Measurements from ENCODE around the gene KCTD8. TPM values are rescaled to one million over a fixed set of nuclear protein-coding genes. Genes with fewer than 3 reads are reported as not detected.

The KCTD8 gene
- total RNA-seq, 2 experiments from 2014 or later, result not detected

DNA sequence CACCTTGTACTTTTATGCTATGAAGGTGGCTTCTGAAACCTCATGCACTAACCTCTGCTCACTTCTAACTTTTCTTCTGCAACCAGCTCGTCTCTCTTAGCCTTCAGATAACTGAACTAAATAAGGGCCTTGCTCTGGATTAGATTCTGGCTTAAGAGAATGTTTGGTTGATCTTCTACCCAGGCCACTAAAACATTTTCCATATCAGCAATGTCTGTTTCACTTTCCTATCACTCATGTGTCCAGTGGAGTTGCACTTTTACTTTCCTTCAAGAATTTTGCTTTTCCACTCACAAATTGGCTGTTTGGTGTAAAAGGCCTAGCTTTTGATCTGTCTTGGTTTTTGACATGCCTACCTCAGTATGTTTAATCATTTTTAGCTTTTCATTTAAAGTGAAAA is 105.8 kb downstream of the KCTD8 start:
- ChIA-PET CTCF (interaction anchor here (1.1 kb wide), 1 partner anchor 9 kb away, joined by 4 read pairs; no protein-coding TSS in a partner anchor), POLR2A (no interaction called here)
- intact Hi-C loops (cut with DNase I, micrococcal nuclease), result no loop called here
- Histone ChIP-seq H3K4me1 (ENCODE audit: insufficient read depth, low read length) (no peaks in the 10 kb centered on the region), H3K36me3 (ENCODE audit: insufficient read depth, low read length) (no peaks in the 10 kb centered on the region), H3K27me3 (ENCODE audit: control insufficient read depth in 1 of 2, insufficient read depth in 2 of 2, low read length in 2 of 2) (no peaks in the 10 kb centered on the region), H3K4me3 (ENCODE audit: low read length) (no peak overlapping the region), H3K9me3 (ENCODE audit: control insufficient read depth in 1 of 2, insufficient read depth in 1 of 2, low read length in 2 of 2) (peaks cover 0 to 5% of the 10 kb centered on the region in 2 experiments), H3K27ac (ENCODE audit: low read depth in 1 of 2, low read length in 2 of 2) (no peak overlapping the region)
- Mint-ChIP-seq H3K4me3 (no peak overlapping the region), H3K27me3 (no peaks in the 10 kb centered on the region), H3K4me1 (ENCODE audit: low read depth) (no peaks in the 10 kb centered on the region), H3K9me3 (peaks cover 5% of the 10 kb centered on the region), H3K27ac (no peak overlapping the region), H3K36me3 (ENCODE audit: low read depth) (no peaks in the 10 kb centered on the region)
- DNase-seq (no peak), ATAC-seq (ENCODE audit: poor library complexity) (no peak)
- TF ChIP-seq CTCF (IDR thresholded peaks at IDR 0.05), result no peak

DNA sequence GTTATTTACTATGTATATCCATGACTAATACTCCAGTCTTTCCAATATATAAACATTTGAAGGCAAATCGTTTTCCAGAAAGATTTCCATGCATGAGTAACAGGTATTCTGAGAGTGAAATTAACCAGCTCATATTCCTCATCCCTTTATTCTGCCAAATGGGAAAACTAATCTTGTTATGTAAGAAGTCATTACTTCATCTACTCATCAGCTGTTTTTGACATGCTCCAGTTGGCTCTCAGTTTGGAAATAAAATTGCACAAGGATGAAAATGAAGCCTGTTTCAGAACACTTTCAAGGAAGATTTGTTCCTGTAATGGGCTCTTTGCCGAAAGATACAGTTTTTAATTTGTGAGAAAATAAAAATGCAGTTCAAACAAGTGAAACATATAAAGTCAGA is 121.9 kb downstream of the KCTD8 start:
- no peak for ATAC-seq (ENCODE audit: poor library complexity)
- no peak for TF ChIP-seq CTCF (IDR thresholded peaks at IDR 0.05)
- H3K4me3 ChIP-seq (ENCODE audit: low read length), result no peak overlapping the region
- H3K27ac ChIP-seq (ENCODE audit: low read depth in 1 of 2, low read length in 2 of 2), result no peak overlapping the region
- peaks cover 5% of the 10 kb centered on the region for H3K9me3 Mint-ChIP-seq
- H3K27me3 Mint-ChIP-seq, result no peaks in the 10 kb centered on the region
- CTCF ChIA-PET, result no interaction called here
- no peaks in the 10 kb centered on the region for H3K36me3 Mint-ChIP-seq (ENCODE audit: low read depth)
- H3K4me1 ChIP-seq (ENCODE audit: insufficient read depth, low read length), result no peaks in the 10 kb centered on the region
- H3K27ac Mint-ChIP-seq, result no peak overlapping the region
- H3K4me1 Mint-ChIP-seq (ENCODE audit: low read depth), result no peaks in the 10 kb centered on the region
- intact Hi-C loops (cut with DNase I, micrococcal nuclease), result no loop called here
- no peaks in the 10 kb centered on the region for H3K36me3 ChIP-seq (ENCODE audit: insufficient read depth, low read length)
- no peak overlapping the region for H3K4me3 Mint-ChIP-seq
- DNase-seq, result no peak
- no peaks in the 10 kb centered on the region for H3K9me3 ChIP-seq (ENCODE audit: control insufficient read depth in 1 of 2, insufficient read depth in 1 of 2, low read length in 2 of 2)
- POLR2A ChIA-PET, result no interaction called here
- no peaks in the 10 kb centered on the region for H3K27me3 ChIP-seq (ENCODE audit: control insufficient read depth in 1 of 2, insufficient read depth in 2 of 2, low read length in 2 of 2)

- Histone ChIP-seq H3K4me1 (ENCODE audit: insufficient read depth, low read length) (no peaks in the 10 kb centered on the region), H3K27me3 (ENCODE audit: control insufficient read depth in 1 of 2, insufficient read depth in 2 of 2, low read length in 2 of 2) (no peaks in the 10 kb centered on the region), H3K9me3 (ENCODE audit: control insufficient read depth in 1 of 2, insufficient read depth in 1 of 2, low read length in 2 of 2) (peaks cover 0 to 3% of the 10 kb centered on the region in 2 experiments), H3K4me3 (ENCODE audit: low read length) (no peak overlapping the region), H3K36me3 (ENCODE audit: insufficient read depth, low read length) (no peaks in the 10 kb centered on the region), H3K27ac (ENCODE audit: low read depth in 1 of 2, low read length in 2 of 2) (no peak overlapping the region)
- no peaks in the 10 kb centered on the region for H3K36me3 Mint-ChIP-seq (ENCODE audit: low read depth)
- no peaks in the 10 kb centered on the region for H3K4me1 Mint-ChIP-seq (ENCODE audit: low read depth)
- ChIA-PET CTCF (interaction anchor here (1.1 kb wide), 1 partner anchor 11 kb away, joined by 3 read pairs; no protein-coding TSS in a partner anchor), POLR2A (no interaction called here)
- no peak overlapping the region for H3K4me3 Mint-ChIP-seq
- no peaks in the 10 kb centered on the region for H3K27me3 Mint-ChIP-seq
- DNase-seq, result no peak
- TF ChIP-seq CTCF (IDR thresholded peaks at IDR 0.05), result no peak
- H3K27ac Mint-ChIP-seq, result no peak overlapping the region
- H3K9me3 Mint-ChIP-seq, result peaks cover 2% of the 10 kb centered on the region
- ATAC-seq (ENCODE audit: poor library complexity), result no peak
- intact Hi-C loops (cut with DNase I, micrococcal nuclease), result no loop called here
Measured at GRCh38 chr4:44320833-44321232, 127.8 kb downstream of the KCTD8 start.
